DMS53 treated with DMSO at 0.1 percent for 48 hours (cell line): ENCODE results near the gene DNMT3B.
"Not testable (repeated sequence)": the region's sequence is repeated elsewhere in the genome, so short reads cannot be mapped to it uniquely, and the experiment has no call there.

ENCODE experiments used
- DNase-seq: peaks from one replicate; lab custom pipeline; 2025; ENCODE audit not compliant: unreplicated experiment; lab: John Stamatoyannopoulos, UW

The DNMT3B gene

DNA sequence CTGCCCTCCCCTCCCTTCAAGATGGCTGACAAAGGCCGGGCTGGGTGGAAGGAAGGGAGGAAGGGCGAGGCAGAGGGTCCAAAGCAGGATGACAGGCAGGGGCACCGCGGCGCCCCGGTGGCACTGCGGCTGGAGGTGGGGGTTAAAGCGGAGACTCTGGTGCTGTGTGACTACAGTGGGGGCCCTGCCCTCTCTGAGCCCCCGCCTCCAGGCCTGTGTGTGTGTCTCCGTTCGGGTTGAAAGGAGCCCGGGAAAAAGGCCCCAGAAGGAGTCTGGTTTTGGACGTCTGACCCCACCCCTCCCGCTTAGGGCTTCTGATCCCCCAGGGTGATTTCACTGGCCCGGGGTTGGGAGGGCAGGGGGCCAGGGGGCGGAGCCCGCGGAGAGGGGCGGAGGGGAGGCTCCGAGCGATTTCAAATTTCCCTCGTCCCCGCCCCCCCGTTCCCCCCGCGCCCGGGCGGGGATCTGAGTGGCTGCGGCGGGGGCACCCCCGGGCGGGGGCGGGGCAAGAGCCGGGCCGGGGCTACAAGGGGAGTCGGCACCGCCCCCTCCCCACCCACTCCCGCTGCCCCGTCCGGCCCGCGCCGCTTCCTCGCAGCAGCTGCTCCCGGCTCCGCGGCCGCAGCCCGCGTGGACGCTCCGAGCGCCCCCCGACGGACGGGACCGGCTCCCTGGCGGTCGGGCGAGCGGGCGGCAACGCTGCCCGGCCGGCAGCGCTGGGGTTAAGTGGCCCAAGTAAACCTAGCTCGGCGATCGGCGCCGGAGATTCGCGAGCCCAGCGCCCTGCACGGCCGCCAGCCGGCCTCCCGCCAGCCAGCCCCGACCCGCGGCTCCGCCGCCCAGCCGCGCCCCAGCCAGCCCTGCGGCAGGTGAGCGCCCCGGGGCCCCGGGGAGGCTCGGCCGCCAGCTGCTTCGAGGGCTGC lies at the start of gene DNMT3B:
Gene DNMT3B, plus strand, starts transcription at position 555 of the 923 bp plus-strand sequence. CDS start 17,939 bp downstream, outside the sequence.
- DNase-seq = peak; percentile 31

DNA sequence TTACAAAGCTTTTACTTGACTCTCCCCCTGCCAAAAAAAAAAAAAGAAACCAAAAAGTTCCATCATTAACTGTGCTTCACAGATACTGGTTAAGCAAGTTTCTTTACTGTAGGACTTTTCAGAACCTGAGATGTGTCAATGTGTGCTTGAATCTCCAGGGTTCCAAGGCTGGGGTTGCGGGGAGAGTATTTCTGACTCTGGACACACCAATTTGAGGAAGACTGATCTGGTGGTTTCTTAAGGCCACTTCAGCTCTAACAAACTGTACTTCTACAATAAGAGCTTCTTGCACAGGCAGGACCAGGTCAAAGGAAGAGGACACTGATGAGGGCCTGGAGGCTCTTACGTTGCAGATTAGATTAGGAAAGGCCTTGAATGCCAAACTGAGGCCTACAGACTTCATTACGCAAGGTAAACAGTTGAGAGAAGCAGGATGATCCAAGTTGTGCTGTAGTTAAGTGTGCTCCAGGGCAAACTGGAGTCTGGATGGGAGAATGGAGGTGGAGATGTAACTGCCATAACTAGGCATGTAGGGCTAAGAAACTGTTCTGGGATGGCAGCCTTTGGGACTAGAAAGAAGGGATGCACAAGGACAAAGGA lies 43.3 kb upstream of the DNMT3B start:
- DNase-seq = no peak

GRCh38 chr20:32727683-32728082 lies 34.5 kb upstream of the DNMT3B start:
- no peak for DNase-seq

DNA sequence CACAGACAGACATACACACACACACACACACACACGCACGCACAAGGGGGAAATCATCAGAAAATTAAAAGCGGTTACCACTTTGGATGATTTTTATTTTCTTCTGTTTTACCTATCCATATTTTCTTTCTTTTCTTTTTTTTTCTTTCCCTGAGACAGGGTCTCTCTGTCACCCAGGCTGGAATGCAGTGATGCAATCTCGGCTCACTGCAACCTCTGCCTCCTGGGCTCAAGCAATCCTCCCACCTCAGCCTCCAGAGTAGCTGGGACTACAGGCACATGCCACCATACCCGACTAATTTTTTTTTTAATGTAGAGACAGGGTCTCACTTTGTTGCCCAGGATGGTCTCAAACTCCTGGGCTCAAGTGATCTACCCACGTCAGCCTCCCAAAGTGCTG lies 33.8 kb upstream of the DNMT3B start:
- DNase-seq = not testable (repeated sequence)

DNA sequence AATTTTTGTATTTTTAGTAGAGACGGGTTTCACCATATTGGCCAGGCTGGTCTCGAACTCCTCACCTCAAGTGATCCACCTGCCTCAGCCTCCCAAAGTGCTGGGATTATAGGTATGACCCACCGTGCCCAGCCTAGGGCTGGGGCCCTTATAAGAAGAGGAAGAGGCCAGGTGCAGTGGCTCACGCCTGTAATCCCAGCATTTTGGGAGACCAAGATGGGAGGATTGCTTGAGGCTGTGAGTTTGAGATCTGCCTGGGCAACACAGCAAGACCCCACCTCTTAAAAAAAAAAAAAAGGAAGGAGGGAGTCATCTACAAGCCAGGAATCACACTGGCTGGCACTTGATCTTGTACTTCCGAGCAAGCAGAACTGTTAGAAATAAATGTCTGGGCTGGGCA lies 32.9 kb upstream of the DNMT3B start:
- DNase-seq = not testable (repeated sequence)

GRCh38 chr20:32731882-32732266 lies 30.3 kb upstream of the DNMT3B start:
- no peak for DNase-seq

DNA sequence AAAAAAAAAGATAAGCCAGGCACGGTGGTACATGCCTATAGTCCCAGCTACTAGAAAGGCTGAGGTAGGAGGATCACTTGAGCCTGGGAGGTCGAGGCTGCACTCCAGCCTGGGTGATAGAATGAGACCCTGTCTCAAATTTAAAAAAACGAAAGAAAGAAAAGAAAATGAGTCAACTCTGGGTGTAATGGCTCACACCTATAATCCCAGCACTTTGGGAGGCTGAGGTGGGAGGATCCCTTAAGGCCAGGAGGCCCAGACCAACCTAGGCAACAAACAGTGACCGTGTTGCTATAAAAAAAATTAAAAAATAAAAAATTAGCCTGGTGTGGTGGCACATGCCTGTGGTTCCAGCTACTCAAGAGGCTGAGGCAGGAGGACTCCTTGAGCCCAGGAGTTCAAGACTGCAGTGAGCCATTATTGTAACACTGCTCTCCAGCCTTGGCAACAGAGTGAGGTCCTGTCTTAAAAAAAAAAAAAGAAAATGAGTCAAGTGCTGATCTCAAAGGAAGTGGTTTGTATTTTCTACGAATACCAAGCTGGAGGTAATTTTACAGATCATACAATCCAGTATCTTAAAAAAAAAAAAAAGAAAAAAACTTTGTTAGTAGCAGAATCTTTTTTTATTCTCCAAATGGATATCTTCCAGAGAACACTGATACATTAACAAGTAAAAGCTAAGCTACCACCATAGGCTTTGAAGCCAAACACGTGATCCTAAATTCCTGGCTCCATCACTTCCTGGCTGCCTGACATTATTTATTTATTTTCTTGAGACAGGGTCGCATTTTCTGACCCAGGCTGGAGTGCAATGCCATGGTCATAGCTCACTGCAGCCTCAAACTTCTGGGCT lies 24.6 kb upstream of the DNMT3B start:
- DNase-seq = no peak

DNA sequence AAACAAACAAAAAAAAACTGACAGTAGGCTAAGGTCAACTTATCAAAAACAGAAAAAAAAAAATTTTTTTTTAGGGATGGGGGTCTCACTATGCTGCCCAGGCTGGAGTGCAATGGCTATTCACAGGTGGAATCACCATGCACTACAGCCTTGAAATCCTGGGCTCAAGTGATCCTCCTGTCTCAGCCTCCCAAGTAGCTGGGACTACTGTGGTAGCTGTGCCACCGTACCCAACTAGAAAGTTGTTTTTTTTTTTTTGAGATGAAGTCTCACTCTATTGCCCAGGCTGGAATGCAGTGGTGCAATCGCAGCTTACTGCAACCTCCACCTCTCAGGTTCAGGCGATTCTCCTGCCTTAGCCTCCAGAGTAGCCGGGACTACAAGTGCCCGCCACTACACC lies 21.0 kb upstream of the DNMT3B start:
- DNase-seq = no peak

- DNase-seq = no peak
Observed at GRCh38 chr20:32742322-32743236, 19.6 kb upstream of the DNMT3B start.

GRCh38 chr20:32743237-32744112 lies 18.7 kb upstream of the DNMT3B start, which contains the start of gene COMMD7:
COMMD7 (minus strand) TSS chr20:32743467; CDS start chr20:32743391, 76 bp downstream.
- DNase-seq = peak; percentile 75

DNA sequence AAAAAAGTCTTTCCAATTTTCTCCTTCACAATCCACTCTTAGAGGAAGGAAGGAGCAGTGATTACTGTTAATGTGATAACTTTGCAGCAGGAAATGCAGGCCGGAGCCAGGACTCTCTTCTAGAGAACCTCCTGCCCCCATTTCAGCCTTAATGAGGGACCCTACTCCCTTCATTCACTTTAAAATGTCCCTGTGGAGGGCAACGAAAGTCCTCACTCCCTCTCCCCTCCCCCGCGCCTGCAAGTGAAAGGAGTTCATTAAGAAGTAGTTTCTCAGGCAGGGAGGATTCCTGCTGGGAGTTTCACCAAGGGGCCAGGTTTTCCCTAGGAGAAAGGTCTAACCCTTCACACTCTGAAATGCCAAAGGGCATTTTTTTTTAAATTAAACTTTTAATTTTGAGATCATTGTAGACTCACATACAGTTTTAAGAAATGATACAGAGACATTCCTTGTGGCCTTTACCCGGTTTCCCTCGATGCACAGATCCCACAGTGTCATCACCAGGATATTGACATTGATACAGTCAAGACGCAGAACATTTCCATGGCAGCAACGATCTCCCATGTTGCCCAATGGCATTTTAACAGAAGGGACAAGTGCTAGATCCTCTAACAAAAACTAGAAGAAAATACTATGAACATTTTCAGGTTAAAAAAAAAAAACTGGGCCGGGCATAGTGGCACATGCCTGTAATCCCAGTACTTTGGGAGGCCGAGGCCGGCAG lies 12.1 kb upstream of the DNMT3B start:
- no peak for DNase-seq

DNA sequence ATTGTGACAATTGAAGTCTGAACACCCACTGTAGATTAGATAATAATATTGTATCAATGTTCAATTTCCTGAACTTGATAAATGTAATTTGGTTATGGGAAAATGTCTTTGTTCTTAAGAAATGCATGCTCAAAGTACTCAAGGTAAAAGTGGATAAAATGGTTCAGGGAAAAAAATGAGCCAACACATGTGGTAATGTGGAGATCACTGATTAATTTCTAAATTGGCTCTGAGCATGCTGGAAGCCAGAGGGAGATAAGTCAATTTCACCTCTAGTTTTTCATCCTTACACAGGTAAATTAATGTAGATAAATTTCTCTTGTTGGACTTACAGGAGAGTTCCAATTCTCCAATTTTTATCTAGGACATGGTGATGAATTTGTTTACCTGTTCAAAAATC lies 10.9 kb upstream of the DNMT3B start:
- DNase-seq = no peak

DNA sequence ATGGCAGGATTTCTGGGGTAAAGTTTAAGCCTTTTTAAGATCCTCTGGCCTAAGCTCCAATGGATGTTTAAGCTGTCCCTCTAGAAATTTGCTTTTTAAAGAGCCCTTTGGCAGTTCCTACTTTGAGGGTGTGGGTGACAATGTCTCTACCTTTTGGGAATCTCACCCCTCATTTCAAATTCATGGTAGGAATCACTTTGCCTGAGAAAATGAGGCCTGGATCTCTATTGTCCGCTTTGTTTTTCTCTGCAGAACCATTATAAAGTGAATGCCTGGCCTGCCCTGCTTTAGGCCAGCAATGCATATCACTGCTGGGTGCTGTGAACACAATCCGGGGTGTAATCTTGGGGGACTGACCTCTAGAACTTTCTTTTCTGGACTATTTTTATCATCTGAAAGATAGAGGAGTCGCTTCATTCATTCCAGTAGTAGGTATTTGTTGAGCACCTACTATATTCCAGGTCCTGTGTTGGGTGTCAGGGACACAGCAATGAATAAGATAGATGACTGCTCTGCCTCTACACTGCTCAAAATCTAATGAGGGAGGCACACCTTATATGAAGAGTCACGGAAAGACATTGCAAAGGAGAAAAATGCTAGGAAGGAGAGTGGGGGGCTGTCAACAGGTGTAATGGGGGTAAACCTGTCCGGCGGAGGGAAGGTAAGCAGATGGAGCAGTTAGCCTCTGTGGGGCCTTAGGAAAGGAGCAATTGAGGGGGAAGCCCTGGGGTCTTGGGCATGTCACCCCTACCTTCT lies 10.3 kb upstream of the DNMT3B start:
- no peak for DNase-seq

DNA sequence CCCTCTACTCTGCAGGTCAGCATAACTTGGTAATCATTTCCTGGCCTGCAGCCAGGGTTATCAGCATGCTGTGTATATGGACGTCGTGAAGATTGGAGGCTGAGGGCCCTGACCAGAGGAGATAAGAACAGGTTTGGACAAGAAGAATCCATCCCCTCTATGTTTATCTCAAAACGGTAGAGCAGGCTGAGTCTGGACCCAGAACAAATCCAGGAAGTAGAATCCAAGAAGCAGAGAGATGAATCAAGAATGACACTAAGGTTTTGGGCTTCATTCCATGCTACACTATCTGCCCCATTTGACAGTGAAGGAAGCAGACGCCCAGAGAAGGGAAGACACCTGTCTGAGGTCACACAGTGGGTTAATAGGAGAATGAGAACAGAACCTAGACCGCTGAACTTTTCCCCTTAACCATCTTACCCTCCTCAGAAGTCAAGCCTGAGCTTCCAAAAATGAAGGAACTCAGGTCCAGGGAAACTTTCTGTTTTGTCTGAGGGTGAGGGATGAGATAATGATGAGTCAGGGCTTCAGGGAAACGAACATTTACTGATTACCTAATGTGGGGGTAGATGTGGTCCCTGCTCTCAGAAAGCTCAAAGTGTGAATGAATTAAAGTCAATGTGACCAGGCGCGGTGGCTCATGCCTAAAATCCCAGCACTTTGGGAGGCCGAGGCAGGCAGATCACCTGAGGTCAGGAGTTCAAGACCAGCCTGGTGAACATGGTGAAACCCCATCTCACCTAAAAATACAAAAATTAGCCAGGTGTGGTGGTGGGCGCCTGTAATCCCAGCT lies 9.5 kb upstream of the DNMT3B start:
- no peak for DNase-seq

DNA sequence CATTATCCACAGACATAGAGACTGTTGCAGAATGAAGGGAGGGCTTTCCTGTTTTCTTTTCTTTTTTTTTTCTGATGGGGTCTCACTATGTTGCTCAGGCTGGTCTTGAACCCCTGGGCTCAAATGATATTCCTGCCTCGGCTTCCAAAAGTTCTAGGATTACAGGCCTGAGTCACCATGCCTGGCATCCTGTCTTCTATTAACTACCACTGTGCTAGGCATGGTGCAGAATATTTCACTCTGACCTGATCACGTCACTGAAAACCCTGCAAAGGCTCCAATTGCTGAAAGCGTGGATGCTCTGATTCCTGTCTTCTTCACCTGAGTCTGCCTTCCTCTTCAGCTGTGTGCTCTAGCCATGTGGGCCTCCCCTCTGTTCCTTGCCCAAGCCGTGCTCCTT lies 8.5 kb upstream of the DNMT3B start:
- DNase-seq = no peak

DNA sequence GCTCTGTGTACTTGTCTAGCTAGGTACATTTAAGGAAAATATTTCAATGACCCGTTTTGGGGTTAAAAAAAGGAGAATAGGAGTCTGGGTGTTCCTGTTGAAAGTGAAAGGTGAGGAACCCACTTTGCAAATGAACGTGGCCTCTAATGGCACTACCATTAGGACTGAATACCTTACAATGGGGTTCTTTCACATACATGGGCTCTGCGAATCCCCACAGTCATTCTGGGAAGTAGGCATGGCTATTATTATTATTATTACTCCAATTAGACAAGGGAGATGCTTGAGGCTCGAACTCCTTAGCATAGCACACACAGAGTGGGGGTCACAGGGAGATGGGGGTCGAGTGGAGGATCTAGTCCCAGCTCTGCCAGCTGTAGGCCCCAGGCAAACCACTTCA lies 6.0 kb upstream of the DNMT3B start:
- DNase-seq = no peak

GRCh38 chr20:32761417-32761830 lies 761 bp upstream of the DNMT3B start:
- DNase-seq = no peak
